GM23338 (cell line): ENCODE measurements around the gene CDH4. TPM values are rescaled to one million over a fixed set of nuclear protein-coding genes. Genes with fewer than 3 reads are reported as not detected.

Experiments
- ATAC-seq: fragments of 200-7000 bp; cut with Tn5 transposase; 3 replicates; pipeline ENCODE4 v1.9.1; 2020
- DNase-seq: peaks from one replicate; pipeline ENCODE4 v3.0.0-alpha.2; 2015; ENCODE audit warnings: low spot score
- H2AFZ ChIP-seq: fragments of 200-600 bp; sonication (generic); 2 replicates; pipeline ENCODE4 v1.8.0; 2016; ENCODE audit warnings: antibody characterized with exemption, mild to moderate bottlenecking, moderate library complexity
- H3F3A ChIP-seq: fragments of 200-600 bp; sonication (generic); replicated peaks from 2 replicates; pipeline ENCODE4 v1.8.0; 2017; ENCODE audit warnings: antibody characterized with exemption, mixed run types, low read depth
- H3K27ac ChIP-seq: fragments of 200-600 bp; sonication (generic); 2 replicates; pipeline ENCODE4 v1.6.1; 2016; ENCODE audit warnings: low read depth
- H3K27me3 ChIP-seq: fragments of 200-600 bp; sonication (generic); 2 replicates; pipeline ENCODE4 v1.8.0; 2016; ENCODE audit warnings: mild to moderate bottlenecking, mixed run types, moderate library complexity; ENCODE audit not compliant: insufficient read depth
- H3K36me3 ChIP-seq: fragments of 200-600 bp; sonication (generic); 2 replicates; pipeline ENCODE4 v1.8.0; 2016; ENCODE audit warnings: mild to moderate bottlenecking; ENCODE audit not compliant: insufficient read depth
- H3K4me1 ChIP-seq: fragments of 200-600 bp; sonication (generic); 2 replicates; pipeline ENCODE4 v1.8.0; 2016; ENCODE audit warnings: mild to moderate bottlenecking, moderate library complexity; ENCODE audit not compliant: insufficient read depth
- H3K4me2 ChIP-seq: fragments of 200-600 bp; sonication (generic); 2 replicates; pipeline ENCODE4 v1.7.1; 2017; ENCODE audit warnings: mixed run types
- H3K4me3 ChIP-seq: fragments of 200-600 bp; sonication (generic); 2 replicates; pipeline ENCODE4 v1.6.1; 2016; ENCODE audit warnings: mixed run types
- H3K79me2 ChIP-seq: fragments of 200-600 bp; sonication (generic); replicated peaks from 2 replicates; pipeline ENCODE4 v1.8.0; 2017; ENCODE audit warnings: mild to moderate bottlenecking; ENCODE audit not compliant: insufficient read depth
- H3K9me2 ChIP-seq: fragments of 200-600 bp; sonication (generic); 2 replicates; pipeline ENCODE4 v1.8.0; 2017; ENCODE audit not compliant: insufficient read depth
- H4K20me1 ChIP-seq: fragments of 200-600 bp; sonication (generic); replicated peaks from 2 replicates; pipeline ENCODE4 v1.8.0; 2017; ENCODE audit warnings: mild to moderate bottlenecking; ENCODE audit not compliant: insufficient read depth
- H3K27ac Mint-ChIP-seq: 2 replicates; pipeline ENCODE4 v1.8.0; 2020; ENCODE audit warnings: inconsistent platforms, mild to moderate bottlenecking, moderate library complexity, mixed read lengths
- H3K27me3 Mint-ChIP-seq: 3 replicates; pipeline ENCODE4 v1.8.0; 2022; ENCODE audit warnings: low read depth, mild to moderate bottlenecking, moderate library complexity, mixed read lengths, inconsistent platforms; ENCODE audit not compliant: insufficient read depth, poor library complexity
- H3K36me3 Mint-ChIP-seq: 3 replicates; pipeline ENCODE4 v1.8.0; 2021; ENCODE audit warnings: low read depth, mild to moderate bottlenecking, inconsistent platforms, moderate library complexity, mixed read lengths
- H3K4me1 Mint-ChIP-seq: 3 replicates; pipeline ENCODE4 v1.8.0; 2020; ENCODE audit warnings: mild to moderate bottlenecking, inconsistent platforms, mixed read lengths
- H3K4me3 Mint-ChIP-seq: 3 replicates; pipeline ENCODE4 v1.8.0; 2021; ENCODE audit warnings: moderate library complexity, mild to moderate bottlenecking, inconsistent platforms, mixed read lengths
- H3K9me3 Mint-ChIP-seq: 3 replicates; pipeline ENCODE4 v1.8.0; 2020; ENCODE audit warnings: moderate library complexity, mild to moderate bottlenecking, inconsistent platforms, mixed read lengths
- CREB1 ChIP-seq: fragments of 250-450 bp; sonication (Bioruptor Pico); IDR thresholded peaks from 2 replicates; pipeline ENCODE4 v1.5.0; 2020; ENCODE audit warnings: low read depth, mild to moderate bottlenecking, moderate library complexity
- EZH2 ChIP-seq: fragments of 200-600 bp; sonication (generic); IDR thresholded peaks from one replicate; pipeline ENCODE4 v1.8.0; 2017; ENCODE audit warnings: antibody characterized with exemption, mild to moderate bottlenecking, low read depth; ENCODE audit not compliant: unreplicated experiment
- EZH2phosphoT487 ChIP-seq: fragments of 200-600 bp; sonication (generic); IDR thresholded peaks from one replicate; pipeline ENCODE4 v1.8.1; 2018; ENCODE audit warnings: antibody characterized with exemption; ENCODE audit not compliant: unreplicated experiment
- JUNB ChIP-seq: IDR thresholded peaks from one replicate; pipeline ENCODE4 v1.6.1; 2016; ENCODE audit warnings: antibody characterized with exemption; ENCODE audit not compliant: unreplicated experiment
- NANOG ChIP-seq: IDR thresholded peaks from 2 replicates; pipeline ENCODE4 v1.6.1; 2016; ENCODE audit warnings: antibody characterized with exemption, borderline replicate concordance
- POLR2AphosphoS5 ChIP-seq: IDR thresholded peaks from 2 replicates; pipeline ENCODE4 v1.6.1; 2016; ENCODE audit warnings: antibody characterized with exemption, low read depth
- STAT1 ChIP-seq: IDR thresholded peaks from one replicate; pipeline ENCODE4 v1.6.1; 2016; ENCODE audit warnings: antibody characterized with exemption; ENCODE audit not compliant: unreplicated experiment
- ZNF114 ChIP-seq: fragments of 250-450 bp; sonication (Bioruptor Pico); IDR thresholded peaks from 2 replicates; pipeline ENCODE4 v1.5.0; 2020; ENCODE audit warnings: mild to moderate bottlenecking, moderate library complexity
- ZNF331 ChIP-seq: fragments of 250-450 bp; sonication (Bioruptor Pico); IDR thresholded peaks from 2 replicates; pipeline ENCODE4 v1.5.0; 2020; ENCODE audit warnings: low read depth, mild to moderate bottlenecking, moderate library complexity
- polyA plus RNA-seq: library from polyadenylated mRNA; unstranded; fragments of >200 nt; fragmentation: Nextera tagmentation; extraction: Ambion mirVana; gene quantifications from 2 replicates; pipeline ENCODE4 v1.2.1, GENCODE V29; 2016
- total RNA-seq: library from RNA; depleted of rRNA; stranded (reverse); fragments of >200 nt; shearing (Covaris generic); gene quantifications from 2 replicates; pipeline ENCODE4 v1.2.3, GENCODE V29; 2014
- TF ChIP-seq, protein P1 (sequence below), 2 experiments: fragments of 200-600 bp in 1 of 2; sonication (generic) in 1 of 2; conservative IDR thresholded peaks; 2 replicates each; pipeline versions ENCODE4 v1.5.1 to v1.6.1; 2016 to 2017; ENCODE audit warnings: antibody characterized with exemption in 2 of 2, low read depth in 2 of 2, mild to moderate bottlenecking in 2 of 2, moderate library complexity in 1 of 2
- TF ChIP-seq, protein P2 (sequence below): fragments of 250-450 bp; sonication (Bioruptor Pico); IDR thresholded peaks from 2 replicates; pipeline ENCODE4 v1.5.0; 2020; ENCODE audit warnings: mild to moderate bottlenecking, moderate library complexity
- TF ChIP-seq, protein P3 (sequence below): IDR thresholded peaks from one replicate; pipeline ENCODE4 v1.6.1; 2018; ENCODE audit warnings: antibody characterized with exemption; ENCODE audit not compliant: unreplicated experiment

Gene CDH4
- total and polyA plus RNA-seq, 2 experiments from 2014 or later: 1.2 to 4.2 TPM

DNA sequence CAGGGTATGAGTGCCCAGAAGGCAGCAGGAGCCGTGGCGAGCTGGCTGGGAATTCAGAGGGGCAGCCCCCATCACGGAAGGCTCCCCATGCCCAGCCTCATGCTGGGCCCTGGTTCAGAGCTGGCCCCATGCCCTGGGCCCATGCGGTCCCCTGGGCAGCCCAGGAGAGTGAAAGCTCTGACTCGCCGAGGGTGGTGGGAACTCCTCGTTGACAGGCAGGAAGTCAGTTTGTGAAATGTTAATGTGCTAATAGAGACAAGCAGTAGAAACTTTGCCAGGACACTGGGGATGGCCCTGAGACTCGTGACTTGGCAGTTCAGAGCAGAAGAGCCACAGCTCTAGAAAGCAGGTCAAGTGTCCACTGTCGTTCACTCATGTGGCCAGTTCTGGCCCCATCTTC is 460.6 kb downstream of the CDH4 start (continued):
- TF ChIP-seq CREB1 (CRISPR knock-in tag) (no peak), ZNF114 (CRISPR knock-in tag) (no peak), JUNB (no peak), POLR2AphosphoS5 (no peak)

DNA sequence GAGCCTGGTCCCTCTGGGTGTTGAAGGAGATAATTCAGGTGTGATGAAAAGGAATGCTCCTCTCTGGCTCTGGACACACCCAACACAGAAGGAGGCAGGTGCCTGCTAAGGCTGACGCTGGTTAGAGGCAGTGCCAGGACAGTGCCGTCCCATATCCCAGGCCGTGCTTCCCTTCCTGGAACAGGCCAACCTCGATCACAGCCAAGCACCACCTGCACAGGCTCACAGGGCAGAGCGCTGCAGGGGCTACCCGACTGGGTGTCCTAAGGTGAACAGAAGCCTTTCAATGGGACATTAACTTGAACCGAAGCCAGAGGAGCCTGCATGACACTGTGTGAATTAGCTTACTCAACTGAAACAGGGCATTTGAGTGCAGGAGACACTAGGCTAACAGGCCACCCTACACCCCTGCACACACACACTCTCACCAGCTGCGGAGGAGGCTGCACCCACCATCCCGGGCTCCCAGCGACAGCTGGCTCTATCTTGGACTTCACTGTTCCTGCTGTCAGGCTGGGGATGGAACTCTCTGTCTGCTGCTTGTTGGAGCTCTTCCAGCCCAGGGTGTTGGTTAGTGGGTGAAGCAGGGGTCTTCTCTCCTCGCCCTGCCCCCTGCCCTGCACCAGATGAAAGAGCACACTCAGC is 466.4 kb downstream of the CDH4 start:
- peaks cover 16% of the 10 kb centered on the region for H3K9me3 Mint-ChIP-seq
- H3K36me3 Mint-ChIP-seq: 0 out of 3 replicates have a peak, but pooled peaks cover 4% of the 10 kb centered on the region
- no peaks in the 10 kb centered on the region for H3K9me2 ChIP-seq
- no peaks in the 10 kb centered on the region for H3F3A ChIP-seq
- H3K27me3 Mint-ChIP-seq: peaks cover 14% of the 10 kb centered on the region
- DNase-seq: no peak
- H3K36me3 ChIP-seq: no peaks in the 10 kb centered on the region
- TF ChIP-seq EZH2phosphoT487: no peak
- no peak for TF ChIP-seq NANOG
- TF ChIP-seq STAT1: no peak
- TF ChIP-seq, protein P1, sequence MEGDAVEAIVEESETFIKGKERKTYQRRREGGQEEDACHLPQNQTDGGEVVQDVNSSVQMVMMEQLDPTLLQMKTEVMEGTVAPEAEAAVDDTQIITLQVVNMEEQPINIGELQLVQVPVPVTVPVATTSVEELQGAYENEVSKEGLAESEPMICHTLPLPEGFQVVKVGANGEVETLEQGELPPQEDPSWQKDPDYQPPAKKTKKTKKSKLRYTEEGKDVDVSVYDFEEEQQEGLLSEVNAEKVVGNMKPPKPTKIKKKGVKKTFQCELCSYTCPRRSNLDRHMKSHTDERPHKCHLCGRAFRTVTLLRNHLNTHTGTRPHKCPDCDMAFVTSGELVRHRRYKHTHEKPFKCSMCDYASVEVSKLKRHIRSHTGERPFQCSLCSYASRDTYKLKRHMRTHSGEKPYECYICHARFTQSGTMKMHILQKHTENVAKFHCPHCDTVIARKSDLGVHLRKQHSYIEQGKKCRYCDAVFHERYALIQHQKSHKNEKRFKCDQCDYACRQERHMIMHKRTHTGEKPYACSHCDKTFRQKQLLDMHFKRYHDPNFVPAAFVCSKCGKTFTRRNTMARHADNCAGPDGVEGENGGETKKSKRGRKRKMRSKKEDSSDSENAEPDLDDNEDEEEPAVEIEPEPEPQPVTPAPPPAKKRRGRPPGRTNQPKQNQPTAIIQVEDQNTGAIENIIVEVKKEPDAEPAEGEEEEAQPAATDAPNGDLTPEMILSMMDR (conservative IDR thresholded peaks at IDR 0.05; ENCODE audit: low read depth in 2 of 2): no peak
- no peak for TF ChIP-seq JUNB
- TF ChIP-seq, protein P2, sequence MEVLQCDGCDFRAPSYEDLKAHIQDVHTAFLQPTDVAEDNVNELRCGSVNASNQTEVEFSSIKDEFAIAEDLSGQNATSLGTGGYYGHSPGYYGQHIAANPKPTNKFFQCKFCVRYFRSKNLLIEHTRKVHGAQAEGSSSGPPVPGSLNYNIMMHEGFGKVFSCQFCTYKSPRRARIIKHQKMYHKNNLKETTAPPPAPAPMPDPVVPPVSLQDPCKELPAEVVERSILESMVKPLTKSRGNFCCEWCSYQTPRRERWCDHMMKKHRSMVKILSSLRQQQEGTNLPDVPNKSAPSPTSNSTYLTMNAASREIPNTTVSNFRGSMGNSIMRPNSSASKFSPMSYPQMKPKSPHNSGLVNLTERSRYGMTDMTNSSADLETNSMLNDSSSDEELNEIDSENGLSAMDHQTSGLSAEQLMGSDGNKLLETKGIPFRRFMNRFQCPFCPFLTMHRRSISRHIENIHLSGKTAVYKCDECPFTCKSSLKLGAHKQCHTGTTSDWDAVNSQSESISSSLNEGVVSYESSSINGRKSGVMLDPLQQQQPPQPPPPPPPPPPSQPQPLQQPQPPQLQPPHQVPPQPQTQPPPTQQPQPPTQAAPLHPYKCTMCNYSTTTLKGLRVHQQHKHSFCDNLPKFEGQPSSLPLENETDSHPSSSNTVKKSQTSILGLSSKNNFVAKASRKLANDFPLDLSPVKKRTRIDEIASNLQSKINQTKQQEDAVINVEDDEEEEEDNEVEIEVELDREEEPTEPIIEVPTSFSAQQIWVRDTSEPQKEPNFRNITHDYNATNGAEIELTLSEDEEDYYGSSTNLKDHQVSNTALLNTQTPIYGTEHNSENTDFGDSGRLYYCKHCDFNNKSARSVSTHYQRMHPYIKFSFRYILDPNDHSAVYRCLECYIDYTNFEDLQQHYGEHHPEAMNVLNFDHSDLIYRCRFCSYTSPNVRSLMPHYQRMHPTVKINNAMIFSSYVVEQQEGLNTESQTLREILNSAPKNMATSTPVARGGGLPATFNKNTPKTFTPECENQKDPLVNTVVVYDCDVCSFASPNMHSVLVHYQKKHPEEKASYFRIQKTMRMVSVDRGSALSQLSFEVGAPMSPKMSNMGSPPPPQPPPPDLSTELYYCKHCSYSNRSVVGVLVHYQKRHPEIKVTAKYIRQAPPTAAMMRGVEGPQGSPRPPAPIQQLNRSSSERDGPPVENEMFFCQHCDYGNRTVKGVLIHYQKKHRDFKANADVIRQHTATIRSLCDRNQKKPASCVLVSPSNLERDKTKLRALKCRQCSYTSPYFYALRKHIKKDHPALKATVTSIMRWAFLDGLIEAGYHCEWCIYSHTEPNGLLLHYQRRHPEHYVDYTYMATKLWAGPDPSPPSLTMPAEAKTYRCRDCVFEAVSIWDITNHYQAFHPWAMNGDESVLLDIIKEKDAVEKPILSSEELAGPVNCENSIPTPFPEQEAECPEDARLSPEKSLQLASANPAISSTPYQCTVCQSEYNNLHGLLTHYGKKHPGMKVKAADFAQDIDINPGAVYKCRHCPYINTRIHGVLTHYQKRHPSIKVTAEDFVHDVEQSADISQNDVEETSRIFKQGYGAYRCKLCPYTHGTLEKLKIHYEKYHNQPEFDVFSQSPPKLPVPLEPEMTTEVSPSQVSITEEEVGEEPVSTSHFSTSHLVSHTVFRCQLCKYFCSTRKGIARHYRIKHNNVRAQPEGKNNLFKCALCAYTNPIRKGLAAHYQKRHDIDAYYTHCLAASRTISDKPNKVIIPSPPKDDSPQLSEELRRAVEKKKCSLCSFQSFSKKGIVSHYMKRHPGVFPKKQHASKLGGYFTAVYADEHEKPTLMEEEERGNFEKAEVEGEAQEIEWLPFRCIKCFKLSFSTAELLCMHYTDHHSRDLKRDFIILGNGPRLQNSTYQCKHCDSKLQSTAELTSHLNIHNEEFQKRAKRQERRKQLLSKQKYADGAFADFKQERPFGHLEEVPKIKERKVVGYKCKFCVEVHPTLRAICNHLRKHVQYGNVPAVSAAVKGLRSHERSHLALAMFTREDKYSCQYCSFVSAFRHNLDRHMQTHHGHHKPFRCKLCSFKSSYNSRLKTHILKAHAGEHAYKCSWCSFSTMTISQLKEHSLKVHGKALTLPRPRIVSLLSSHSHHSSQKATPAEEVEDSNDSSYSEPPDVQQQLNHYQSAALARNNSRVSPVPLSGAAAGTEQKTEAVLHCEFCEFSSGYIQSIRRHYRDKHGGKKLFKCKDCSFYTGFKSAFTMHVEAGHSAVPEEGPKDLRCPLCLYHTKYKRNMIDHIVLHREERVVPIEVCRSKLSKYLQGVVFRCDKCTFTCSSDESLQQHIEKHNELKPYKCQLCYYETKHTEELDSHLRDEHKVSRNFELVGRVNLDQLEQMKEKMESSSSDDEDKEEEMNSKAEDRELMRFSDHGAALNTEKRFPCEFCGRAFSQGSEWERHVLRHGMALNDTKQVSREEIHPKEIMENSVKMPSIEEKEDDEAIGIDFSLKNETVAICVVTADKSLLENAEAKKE (CRISPR knock-in tag): no peak
- TF ChIP-seq CREB1 (CRISPR knock-in tag): no peak
- TF ChIP-seq, protein P3, sequence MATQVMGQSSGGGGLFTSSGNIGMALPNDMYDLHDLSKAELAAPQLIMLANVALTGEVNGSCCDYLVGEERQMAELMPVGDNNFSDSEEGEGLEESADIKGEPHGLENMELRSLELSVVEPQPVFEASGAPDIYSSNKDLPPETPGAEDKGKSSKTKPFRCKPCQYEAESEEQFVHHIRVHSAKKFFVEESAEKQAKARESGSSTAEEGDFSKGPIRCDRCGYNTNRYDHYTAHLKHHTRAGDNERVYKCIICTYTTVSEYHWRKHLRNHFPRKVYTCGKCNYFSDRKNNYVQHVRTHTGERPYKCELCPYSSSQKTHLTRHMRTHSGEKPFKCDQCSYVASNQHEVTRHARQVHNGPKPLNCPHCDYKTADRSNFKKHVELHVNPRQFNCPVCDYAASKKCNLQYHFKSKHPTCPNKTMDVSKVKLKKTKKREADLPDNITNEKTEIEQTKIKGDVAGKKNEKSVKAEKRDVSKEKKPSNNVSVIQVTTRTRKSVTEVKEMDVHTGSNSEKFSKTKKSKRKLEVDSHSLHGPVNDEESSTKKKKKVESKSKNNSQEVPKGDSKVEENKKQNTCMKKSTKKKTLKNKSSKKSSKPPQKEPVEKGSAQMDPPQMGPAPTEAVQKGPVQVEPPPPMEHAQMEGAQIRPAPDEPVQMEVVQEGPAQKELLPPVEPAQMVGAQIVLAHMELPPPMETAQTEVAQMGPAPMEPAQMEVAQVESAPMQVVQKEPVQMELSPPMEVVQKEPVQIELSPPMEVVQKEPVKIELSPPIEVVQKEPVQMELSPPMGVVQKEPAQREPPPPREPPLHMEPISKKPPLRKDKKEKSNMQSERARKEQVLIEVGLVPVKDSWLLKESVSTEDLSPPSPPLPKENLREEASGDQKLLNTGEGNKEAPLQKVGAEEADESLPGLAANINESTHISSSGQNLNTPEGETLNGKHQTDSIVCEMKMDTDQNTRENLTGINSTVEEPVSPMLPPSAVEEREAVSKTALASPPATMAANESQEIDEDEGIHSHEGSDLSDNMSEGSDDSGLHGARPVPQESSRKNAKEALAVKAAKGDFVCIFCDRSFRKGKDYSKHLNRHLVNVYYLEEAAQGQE: no peak
- TF ChIP-seq POLR2AphosphoS5: no peak
- TF ChIP-seq ZNF331: no peak
- no peak for TF ChIP-seq EZH2
- H3K4me3 Mint-ChIP-seq: no peak overlapping the region
- H4K20me1 ChIP-seq: no peaks in the 10 kb centered on the region
- no peak overlapping the region for H2AFZ ChIP-seq
- peak overlapping the region; percentile 70; the same call in 1 of the 2 replicates for H3K4me2 ChIP-seq
- no peak overlapping the region for H3K27ac Mint-ChIP-seq
- ATAC-seq: peak; percentile 20; the same call in 2 of the 3 replicates
- H3K79me2 ChIP-seq: no peaks in the 10 kb centered on the region
- H3K27ac ChIP-seq: no peak overlapping the region
- peaks cover 24% of the 10 kb centered on the region for H3K4me1 Mint-ChIP-seq
- peaks cover 6% of the 10 kb centered on the region; the same call in 1 of the 2 replicates for H3K4me1 ChIP-seq
- no peaks in the 10 kb centered on the region for H3K27me3 ChIP-seq
- no peak overlapping the region for H3K4me3 ChIP-seq
